ENCODE measurements around the gene GMDS. TPM values are rescaled to one million over a fixed set of nuclear protein-coding genes. Genes with fewer than 3 reads are reported as not detected.

The GMDS gene
- total and polyA plus RNA-seq, 2 donors = 19.9 to 28.4 TPM

DNA sequence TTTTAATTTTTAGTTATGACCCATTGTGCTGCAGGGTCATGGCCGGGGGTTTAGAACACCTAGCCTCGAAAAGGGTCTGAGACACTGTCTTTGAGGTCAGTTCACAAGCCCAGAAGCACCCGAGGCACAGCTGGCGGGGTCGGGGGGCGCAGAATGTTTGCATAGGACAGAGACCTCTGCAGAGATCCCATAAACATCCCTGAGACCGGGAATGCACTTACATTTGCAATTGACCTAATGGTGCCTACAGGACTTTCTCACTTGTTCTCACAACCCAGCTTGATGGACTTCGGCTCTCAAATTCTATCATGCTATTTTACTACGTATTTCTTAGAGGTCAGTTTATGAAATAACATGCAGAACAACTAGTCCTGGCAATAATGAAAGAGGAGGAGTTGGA lies 669.2 kb downstream of the GMDS start:
- no peak overlapping the region for H3K4me3 ChIP-seq (ENCODE audit: low read length in 2 of 2)
- H3K9me3 ChIP-seq (ENCODE audit: control insufficient read depth in 2 of 2, insufficient read depth in 1 of 2, low read length in 1 of 2) = no peaks in the 10 kb centered on the region
- peaks cover 0 to 2% of the 10 kb centered on the region in 2 donors for H3K27me3 ChIP-seq (ENCODE audit: control insufficient read depth in 2 of 2, insufficient read depth in 1 of 2, low read length in 1 of 2)
- H3K4me1 ChIP-seq (ENCODE audit: control insufficient read depth in 2 of 2, insufficient read depth in 2 of 2, low read length in 2 of 2) = peaks cover 0 to 17% of the 10 kb centered on the region in 2 donors
- WGBS = 96% methylated on average over 9 of the region's 9 CpGs
- no peaks in the 10 kb centered on the region for H3K36me3 ChIP-seq (ENCODE audit: control insufficient read depth in 2 of 2, insufficient read depth in 2 of 2, low read length in 1 of 2)
- H3K27ac ChIP-seq (ENCODE audit: low read depth in 1 of 2, low read length in 1 of 2) = no peak overlapping the region
- DNase-seq (ENCODE audit: low read depth in 6 of 9, low spot score in 9 of 9) = no peak

- DNase-seq (ENCODE audit: low read depth in 6 of 9, low spot score in 9 of 9) = peak in 1 of 9 donors; percentile 20
- H3K27ac ChIP-seq (ENCODE audit: low read depth in 1 of 2, low read length in 1 of 2) = peak overlapping the region; percentile 64 to 76
- H3K9me3 ChIP-seq (ENCODE audit: control insufficient read depth in 2 of 2, insufficient read depth in 1 of 2, low read length in 1 of 2) = no peaks in the 10 kb centered on the region
- H3K4me3 ChIP-seq (ENCODE audit: low read length in 2 of 2) = no peak overlapping the region
- peaks cover 0 to 2% of the 10 kb centered on the region in 2 donors for H3K27me3 ChIP-seq (ENCODE audit: control insufficient read depth in 2 of 2, insufficient read depth in 1 of 2, low read length in 1 of 2)
- peaks cover 0 to 14% of the 10 kb centered on the region in 2 donors for H3K4me1 ChIP-seq (ENCODE audit: control insufficient read depth in 2 of 2, insufficient read depth in 2 of 2, low read length in 2 of 2)
- H3K36me3 ChIP-seq (ENCODE audit: control insufficient read depth in 2 of 2, insufficient read depth in 2 of 2, low read length in 1 of 2) = no peaks in the 10 kb centered on the region
- WGBS = 87% methylated on average over 16 of the region's 16 CpGs
Measured at GRCh38 chr6:1575210-1576041, 670.0 kb downstream of the GMDS start.

DNA sequence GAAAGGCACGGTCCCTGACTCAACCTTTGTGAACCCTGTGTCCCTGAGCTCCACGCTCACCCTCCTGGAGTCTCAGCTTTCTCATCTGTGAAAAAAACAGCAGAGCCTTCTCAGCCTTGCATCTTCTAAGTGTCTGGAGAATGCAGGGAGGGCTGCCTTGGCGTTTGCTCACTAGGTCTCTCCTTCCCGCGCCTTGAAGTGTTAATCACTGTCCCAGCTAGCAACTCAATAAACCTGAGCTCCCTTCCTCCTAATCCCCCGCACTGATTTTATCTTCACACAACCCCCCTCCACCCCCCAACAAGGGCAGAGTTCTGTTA lies 670.6 kb downstream of the GMDS start:
- no peaks in the 10 kb centered on the region for H3K9me3 ChIP-seq (ENCODE audit: control insufficient read depth in 2 of 2, insufficient read depth in 1 of 2, low read length in 1 of 2)
- WGBS = 80% methylated on average over 6 of the region's 6 CpGs
- DNase-seq (ENCODE audit: low read depth in 6 of 9, low spot score in 9 of 9) = no peak

GRCh38 chr6:1574083-1574761 lies 671.2 kb downstream of the GMDS start:
- Histone ChIP-seq H3K4me1 (ENCODE audit: control insufficient read depth in 2 of 2, insufficient read depth in 2 of 2, low read length in 2 of 2) (peaks cover 0 to 12% of the 10 kb centered on the region in 2 donors), H3K4me3 (ENCODE audit: low read length in 2 of 2) (no peak overlapping the region), H3K27ac (ENCODE audit: low read depth in 1 of 2, low read length in 1 of 2) (no peak overlapping the region), H3K9me3 (ENCODE audit: control insufficient read depth in 2 of 2, insufficient read depth in 1 of 2, low read length in 1 of 2) (no peaks in the 10 kb centered on the region), H3K27me3 (ENCODE audit: control insufficient read depth in 2 of 2, insufficient read depth in 1 of 2, low read length in 1 of 2) (peaks cover 0 to 2% of the 10 kb centered on the region in 2 donors), H3K36me3 (ENCODE audit: control insufficient read depth in 2 of 2, insufficient read depth in 2 of 2, low read length in 1 of 2) (no peaks in the 10 kb centered on the region)
- no peak for DNase-seq (ENCODE audit: low read depth in 6 of 9, low spot score in 9 of 9)
- WGBS = 96% methylated on average over 13 of the region's 13 CpGs

More for the DNA sequence above, 670.6 kb downstream of the GMDS start:
- no peak overlapping the region for H3K4me3 ChIP-seq (ENCODE audit: low read length in 2 of 2)
- H3K27me3 ChIP-seq (ENCODE audit: control insufficient read depth in 2 of 2, insufficient read depth in 1 of 2, low read length in 1 of 2) = peaks cover 0 to 2% of the 10 kb centered on the region in 2 donors
- H3K27ac ChIP-seq (ENCODE audit: low read depth in 1 of 2, low read length in 1 of 2) = peak overlapping the region; percentile 39 to 64
- H3K36me3 ChIP-seq (ENCODE audit: control insufficient read depth in 2 of 2, insufficient read depth in 2 of 2, low read length in 1 of 2) = no peaks in the 10 kb centered on the region
- peaks cover 0 to 12% of the 10 kb centered on the region in 2 donors for H3K4me1 ChIP-seq (ENCODE audit: control insufficient read depth in 2 of 2, insufficient read depth in 2 of 2, low read length in 2 of 2)
